GM18867 (cell line): Measurements from ENCODE around the gene TUBB2A.
"Not testable (repeated sequence)": the region's sequence is repeated elsewhere in the genome, so short reads cannot be mapped to it uniquely, and the experiment has no call there.

Experiments used
- ATAC-seq: cut with Tn5 transposase; IDR thresholded peaks from one replicate; pipeline ENCODE4 v1.9.1; 2021; ENCODE audit warnings: mild to moderate bottlenecking, moderate library complexity; ENCODE audit not compliant: unreplicated experiment

Gene TUBB2A

GRCh38 chr6:3183066-3183465 lies 25.7 kb upstream of the TUBB2A start:
- ATAC-seq = no peak

GRCh38 chr6:3181105-3181504 lies 23.8 kb upstream of the TUBB2A start:
- no peak for ATAC-seq

- ATAC-seq = not testable (repeated sequence)
Measured at GRCh38 chr6:3179945-3180344, 22.6 kb upstream of the TUBB2A start.

GRCh38 chr6:3178666-3179065 lies 21.3 kb upstream of the TUBB2A start:
- ATAC-seq = not testable (repeated sequence)

GRCh38 chr6:3176562-3177355 lies 19.4 kb upstream of the TUBB2A start:
- no peak for ATAC-seq

- ATAC-seq = no peak
Measured at GRCh38 chr6:3175715-3176402, 18.5 kb upstream of the TUBB2A start.

- ATAC-seq = not testable (repeated sequence)
Measured at GRCh38 chr6:3173636-3174089, 16.3 kb upstream of the TUBB2A start.

GRCh38 chr6:3172789-3173188 lies 15.4 kb upstream of the TUBB2A start:
- not testable (repeated sequence) for ATAC-seq

GRCh38 chr6:3171313-3172175 lies 14.2 kb upstream of the TUBB2A start:
- not testable (repeated sequence) for ATAC-seq

- ATAC-seq = not testable (repeated sequence)
Measured at GRCh38 chr6:3170676-3171075, 13.3 kb upstream of the TUBB2A start.

GRCh38 chr6:3168046-3168445 lies 10.7 kb upstream of the TUBB2A start:
- not testable (repeated sequence) for ATAC-seq

- ATAC-seq = not testable (repeated sequence)
Measured at GRCh38 chr6:3166535-3167225, 9.3 kb upstream of the TUBB2A start.

- no peak for ATAC-seq
Measured at GRCh38 chr6:3165631-3166534, 8.5 kb upstream of the TUBB2A start.

- no peak for ATAC-seq
Measured at GRCh38 chr6:3164388-3164787, 7.0 kb upstream of the TUBB2A start.

GRCh38 chr6:3163248-3163594 lies 5.9 kb upstream of the TUBB2A start:
- peak; percentile 7 for ATAC-seq

- ATAC-seq = peak; percentile 76
Measured at GRCh38 chr6:3162565-3163247, 5.4 kb upstream of the TUBB2A start.

- ATAC-seq = no peak
Measured at GRCh38 chr6:3162067-3162497, 4.7 kb upstream of the TUBB2A start.

- ATAC-seq = no peak
Measured at GRCh38 chr6:3159805-3160781, 2.7 kb upstream of the TUBB2A start.
